Measurements from ENCODE around the gene SLC35G6. TPM values are rescaled to one million over a fixed set of nuclear protein-coding genes. Genes with fewer than 3 reads are reported as not detected.
"Not testable (repeated sequence)": the region's sequence is repeated elsewhere in the genome, so short reads cannot be mapped to it uniquely, and the experiment has no call there.

Gene SLC35G6
- total and polyA plus RNA-seq, 4 donors: not detected

- TF ChIP-seq SP1 (IDR thresholded peaks at IDR 0.05): peak; percentile 44
- peak in 1 of 2 donors; percentile 25 for TF ChIP-seq HNF4A (conservative IDR thresholded peaks at IDR 0.05)
- peak; percentile 52 to 80 for TF ChIP-seq RXRA (IDR thresholded peaks at IDR 0.05)
- not testable (repeated sequence) for H3K9ac ChIP-seq (ENCODE audit: low read depth in 1 of 2, low read length in 2 of 2); H3K27me3 ChIP-seq (ENCODE audit: control insufficient read depth in 4 of 4, insufficient read depth in 4 of 4, low read length in 3 of 4); H3K36me3 ChIP-seq (ENCODE audit: control insufficient read depth in 4 of 4, insufficient read depth in 3 of 4, low read depth in 1 of 4, low read length in 3 of 4); DNase-seq (ENCODE audit: low spot score); H3K4me3 ChIP-seq (ENCODE audit: low read depth in 1 of 3, low read length in 3 of 3); H3K9me3 ChIP-seq (ENCODE audit: control insufficient read depth in 4 of 4, low read length in 3 of 4)
- WGBS: 47% methylated on average over 8 of the region's 8 CpGs
- peak overlapping the region in 1 of 2 donors; percentile 11 for H3K27ac ChIP-seq (ENCODE audit: low read depth in 1 of 2, low read length in 2 of 2)
- peaks cover 14 to 54% (median 35%) of the 10 kb centered on the region in 4 donors for H3K4me1 ChIP-seq (ENCODE audit: control insufficient read depth in 4 of 4, insufficient read depth in 4 of 4, low read length in 3 of 4)
These were observed 6.5 kb upstream of the SLC35G6 start for GRCh38 chr17:7474767-7475166.

GRCh38 chr17:7475764-7476422 is 5.4 kb upstream of the SLC35G6 start:
- no peaks in the 10 kb centered on the region for H3K9me3 ChIP-seq (ENCODE audit: control insufficient read depth in 4 of 4, low read length in 3 of 4)
- no peak for TF ChIP-seq RXRA (IDR thresholded peaks at IDR 0.05)
- no peak for TF ChIP-seq REST (IDR thresholded peaks at IDR 0.05)
- TF ChIP-seq FOXA1 (IDR thresholded peaks at IDR 0.05): no peak
- no peak for TF ChIP-seq RAD21 (IDR thresholded peaks at IDR 0.05)
- no peak for TF ChIP-seq NR2F2 (IDR thresholded peaks at IDR 0.05)
- no peak for TF ChIP-seq ZBTB33 (IDR thresholded peaks at IDR 0.05)
- no peak for TF ChIP-seq YY1 (IDR thresholded peaks at IDR 0.05)
- no peak for TF ChIP-seq MAX (IDR thresholded peaks at IDR 0.05)
- no peak for TF ChIP-seq CTCF (IDR thresholded peaks at IDR 0.05; ENCODE audit: low read depth, low read length, missing input control)
- TF ChIP-seq TAF1 (conservative IDR thresholded peaks at IDR 0.05): no peak
- TF ChIP-seq EGR1 (IDR thresholded peaks at IDR 0.05; ENCODE audit: low read depth in 2 of 2): no peak
- TF ChIP-seq HNF4G (IDR thresholded peaks at IDR 0.05): no peak
- TF ChIP-seq HNF4A (conservative IDR thresholded peaks at IDR 0.05): no peak
- no peak for TF ChIP-seq GABPA (IDR thresholded peaks at IDR 0.05 in 1 of 2, conservative IDR thresholded peaks at IDR 0.05 in 1 of 2)
- no peak for TF ChIP-seq SP1 (IDR thresholded peaks at IDR 0.05)
- no peak for TF ChIP-seq ATF3 (IDR thresholded peaks at IDR 0.05)
- H3K4me3 ChIP-seq (ENCODE audit: low read depth in 1 of 3, low read length in 3 of 3): no peak overlapping the region
- no peak overlapping the region for H3K9ac ChIP-seq (ENCODE audit: low read depth in 1 of 2, low read length in 2 of 2)
- H3K27ac ChIP-seq (ENCODE audit: low read depth in 1 of 2, low read length in 2 of 2): peak overlapping the region in 1 of 2 donors; percentile 14
- H3K27me3 ChIP-seq (ENCODE audit: control insufficient read depth in 4 of 4, insufficient read depth in 4 of 4, low read length in 3 of 4): no peaks in the 10 kb centered on the region
- DNase-seq (ENCODE audit: low spot score): peak; percentile 57
- WGBS: 74% methylated on average over 15 of the region's 15 CpGs
- H3K4me1 ChIP-seq (ENCODE audit: control insufficient read depth in 4 of 4, insufficient read depth in 4 of 4, low read length in 3 of 4): peaks cover 13 to 53% (median 38%) of the 10 kb centered on the region in 4 donors
- no peaks in the 10 kb centered on the region for H3K36me3 ChIP-seq (ENCODE audit: control insufficient read depth in 4 of 4, insufficient read depth in 3 of 4, low read depth in 1 of 4, low read length in 3 of 4)

All from liver (tissue), 9 donors.